ENCODE measurements around the gene ADAR.

- TF ChIP-seq CTCF (IDR thresholded peaks at IDR 0.05) (no peak), POLR2A (IDR thresholded peaks at IDR 0.05) (no peak)
These were observed 8.3 kb downstream of the ADAR start for GRCh38 chr1:154599658-154600057.
